Kidney epithelial cell (primary cell): ENCODE results near the gene HTR3A. TPM values are rescaled to one million over a fixed set of nuclear protein-coding genes. Genes with fewer than 3 reads are reported as not detected.

Experiments
- DNase-seq: peaks from one replicate; pipeline ENCODE4 v3.0.0-alpha.2; 2010; ENCODE audit warnings: low read depth
- H3K27me3 ChIP-seq: 2 replicates; pipeline ENCODE4 v1.6.0; 2011; ENCODE audit warnings: low read length; ENCODE audit not compliant: control insufficient read depth, insufficient read depth
- H3K36me3 ChIP-seq: 2 replicates; pipeline ENCODE4 v1.5.1; 2011; ENCODE audit warnings: low read length; ENCODE audit not compliant: control insufficient read depth, insufficient read depth
- H3K4me3 ChIP-seq: 2 replicates; pipeline ENCODE4 v1.5.1; 2011; ENCODE audit warnings: low read depth, mild to moderate bottlenecking, control low read depth, low read length
- CTCF ChIP-seq: IDR thresholded peaks from 2 replicates; pipeline ENCODE4 v1.5.1; 2011; ENCODE audit warnings: mild to moderate bottlenecking, moderate library complexity, low read length, control low read depth, inconsistent platforms; ENCODE audit not compliant: insufficient read depth, poor library complexity, severe bottlenecking
- total RNA-seq: library from RNA; depleted of rRNA; stranded (reverse); fragments of >200 nt; gene quantifications from 2 replicates; pipeline ENCODE4 v1.2.3, GENCODE V29; 2015

The HTR3A gene
- total RNA-seq, 1 donor from 2014 or later: 0.25 TPM

- DNase-seq: no peak
- Histone ChIP-seq H3K27me3 (peaks cover 10% of the 10 kb centered on the region), H3K36me3 (no peaks in the 10 kb centered on the region), H3K4me3 (no peak overlapping the region)
- TF ChIP-seq CTCF: no peak
These were observed 23.4 kb upstream of the HTR3A start for GRCh38 chr11:113951537-113951936.

- Histone ChIP-seq H3K36me3 (no peaks in the 10 kb centered on the region), H3K4me3 (no peak overlapping the region), H3K27me3 (peaks cover 12% of the 10 kb centered on the region)
- no peak for TF ChIP-seq CTCF
- DNase-seq: no peak
These were observed 22.8 kb upstream of the HTR3A start for GRCh38 chr11:113952070-113952469.

GRCh38 chr11:113952588-113952987 lies 22.3 kb upstream of the HTR3A start:
- no peak for TF ChIP-seq CTCF
- H3K27me3 ChIP-seq: peaks cover 16% of the 10 kb centered on the region
- no peak for DNase-seq
- H3K36me3 ChIP-seq: no peaks in the 10 kb centered on the region
- no peak overlapping the region for H3K4me3 ChIP-seq

- H3K27me3 ChIP-seq: peaks cover 18% of the 10 kb centered on the region
These were observed 20.7 kb upstream of the HTR3A start for GRCh38 chr11:113954235-113954634.

GRCh38 chr11:113956986-113957385 lies 17.9 kb upstream of the HTR3A start:
- Histone ChIP-seq H3K27me3 (peaks cover 16% of the 10 kb centered on the region), H3K4me3 (no peak overlapping the region), H3K36me3 (no peaks in the 10 kb centered on the region)
- TF ChIP-seq CTCF: no peak
- DNase-seq: no peak

More at GRCh38 chr11:113954235-113954634, 20.7 kb upstream of the HTR3A start:
- no peak for TF ChIP-seq CTCF
- H3K36me3 ChIP-seq: no peaks in the 10 kb centered on the region
- no peak for DNase-seq
- no peak overlapping the region for H3K4me3 ChIP-seq

- H3K36me3 ChIP-seq: no peaks in the 10 kb centered on the region
- no peak overlapping the region for H3K4me3 ChIP-seq
- no peak for TF ChIP-seq CTCF
- peaks cover 8% of the 10 kb centered on the region for H3K27me3 ChIP-seq
- no peak for DNase-seq
These were observed 14.1 kb upstream of the HTR3A start for GRCh38 chr11:113960702-113961330.
